Peyer's patch (tissue), 4 donors: ENCODE data around the gene DAPK1.

ENCODE experiments used
- CTCF ChIP-seq, 6 experiments: fragments of 450-650 bp in 4 of 6; fragments of 200-600 bp in 2 of 6; sonication (generic) in 1 of 6; IDR thresholded peaks; one replicate each; pipeline ENCODE4 v1.5.1; 2017 to 2019; ENCODE audit warnings: antibody characterized with exemption in 6 of 6, mild to moderate bottlenecking in 3 of 6, moderate library complexity in 1 of 6
- POLR2A ChIP-seq, 2 donors: fragments of 450-650 bp; IDR thresholded peaks; one replicate each; pipeline ENCODE4 v1.5.1; 2017; ENCODE audit warnings: antibody characterized with exemption in 2 of 2, mild to moderate bottlenecking in 2 of 2, moderate library complexity in 2 of 2

- TF ChIP-seq POLR2A (IDR thresholded peaks at IDR 0.05) (no peak), CTCF (IDR thresholded peaks at IDR 0.05) (no peak)
Measured at GRCh38 chr9:87513880-87514535, 16.3 kb downstream of the DAPK1 start.
